Iris pigment epithelial cell (primary cell): ENCODE results near the gene RPP14.
"Not testable (repeated sequence)": the region's sequence is repeated elsewhere in the genome, so short reads cannot be mapped to it uniquely, and the experiment has no call there.

Source experiments
- DNase-seq: peaks from one replicate; pipeline ENCODE4 v3.0.0-alpha.2; 2011; ENCODE audit warnings: low read depth

Gene RPP14

GRCh38 chr3:58331593-58332152 lies 25.6 kb downstream of the RPP14 start:
- no peak for DNase-seq

GRCh38 chr3:58332575-58333188 lies 26.6 kb downstream of the RPP14 start, which contains the start of gene PXK:
TSS of gene PXK (plus strand) at chr3:58332892. CDS start at chr3:58332989, 97 bp downstream.
- DNase-seq: peak; percentile 83

- no peak for DNase-seq
Measured at GRCh38 chr3:58333206-58334012, 27.4 kb downstream of the RPP14 start.

- no peak for DNase-seq
Measured at GRCh38 chr3:58334013-58334321, 27.9 kb downstream of the RPP14 start.

- no peak for DNase-seq
Measured at GRCh38 chr3:58334506-58334884, 28.4 kb downstream of the RPP14 start.

GRCh38 chr3:58335652-58335947 lies 29.6 kb downstream of the RPP14 start:
- DNase-seq: no peak

GRCh38 chr3:58336135-58336882 lies 30.3 kb downstream of the RPP14 start:
- peak; percentile 70 for DNase-seq

GRCh38 chr3:58337190-58337589 lies 31.1 kb downstream of the RPP14 start:
- DNase-seq: no peak

- DNase-seq: not testable (repeated sequence)
Measured at GRCh38 chr3:58339146-58339545, 33.1 kb downstream of the RPP14 start.

- DNase-seq: no peak
Measured at GRCh38 chr3:58340594-58341244, 34.7 kb downstream of the RPP14 start.

GRCh38 chr3:58341376-58341775 lies 35.3 kb downstream of the RPP14 start:
- no peak for DNase-seq

GRCh38 chr3:58342676-58343075 lies 36.6 kb downstream of the RPP14 start:
- no peak for DNase-seq

- no peak for DNase-seq
Measured at GRCh38 chr3:58345457-58345856, 39.4 kb downstream of the RPP14 start.

- DNase-seq: no peak
Measured at GRCh38 chr3:58346368-58346767, 40.3 kb downstream of the RPP14 start.

- DNase-seq: no peak
Measured at GRCh38 chr3:58347984-58348383, 41.9 kb downstream of the RPP14 start.

GRCh38 chr3:58349792-58350626 lies 44.0 kb downstream of the RPP14 start:
- DNase-seq: no peak

- peak; percentile 69 for DNase-seq
Measured at GRCh38 chr3:58350627-58351013, 44.6 kb downstream of the RPP14 start.

GRCh38 chr3:58351920-58352319 lies 45.9 kb downstream of the RPP14 start:
- DNase-seq: no peak

GRCh38 chr3:58352626-58353025 lies 46.6 kb downstream of the RPP14 start:
- no peak for DNase-seq

GRCh38 chr3:58353722-58354553 lies 47.9 kb downstream of the RPP14 start:
- peak; percentile 45 for DNase-seq

- DNase-seq: no peak
Measured at GRCh38 chr3:58355179-58355578, 49.1 kb downstream of the RPP14 start.
